T-helper 9 cell (primary cell): ENCODE data around the gene FADS3.
"Not testable (repeated sequence)": the region's sequence is repeated elsewhere in the genome, so short reads cannot be mapped to it uniquely, and the experiment has no call there.

ENCODE experiments used
- DNase-seq: peaks from one replicate; pipeline ENCODE4 v3.0.0-alpha.2; 2020

Gene FADS3

DNA sequence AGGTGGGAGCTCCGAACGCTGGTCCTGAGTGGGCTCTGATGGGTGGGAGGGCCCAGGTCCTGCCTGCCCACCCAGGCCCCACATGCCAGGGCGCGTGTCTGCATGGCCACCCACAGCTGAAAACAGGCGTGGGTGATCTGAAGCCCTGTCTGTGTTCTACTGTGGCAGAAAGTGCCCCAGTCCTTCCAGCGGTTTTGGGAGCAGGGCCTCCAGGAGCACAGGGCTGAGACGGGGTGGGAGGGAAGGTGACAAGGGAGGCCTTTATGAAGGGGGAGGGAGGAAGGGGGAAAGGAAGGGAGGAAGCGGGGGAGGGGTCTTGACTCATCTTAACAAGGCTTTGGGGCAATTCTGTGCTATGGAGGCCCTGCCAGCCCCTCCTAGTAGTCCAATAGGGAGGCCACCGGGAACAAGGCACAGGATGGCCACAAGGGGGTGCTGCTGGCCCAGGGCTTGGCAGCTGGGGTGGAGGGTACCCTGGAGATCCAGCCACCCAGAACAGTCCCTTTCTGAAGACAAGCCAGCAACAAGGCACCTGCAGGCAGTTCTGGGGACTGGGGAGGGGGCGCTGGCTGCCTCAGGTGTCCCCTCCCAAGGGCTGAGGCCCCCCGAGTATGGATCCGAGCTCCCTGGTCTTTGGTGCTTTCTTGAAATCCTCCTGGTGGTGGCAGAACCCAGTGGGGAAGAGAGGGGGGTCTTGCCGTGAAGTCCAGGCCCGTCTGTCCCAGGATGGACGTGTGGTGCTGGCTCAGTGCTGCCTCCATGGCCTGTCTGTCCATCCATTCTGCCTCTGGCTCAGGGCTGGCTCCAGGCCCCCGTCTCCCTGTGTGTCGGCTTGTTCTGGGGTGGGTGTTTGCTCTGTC lies 6.3 kb upstream of the FADS3 start:
- DNase-seq, result peak; percentile 77

DNA sequence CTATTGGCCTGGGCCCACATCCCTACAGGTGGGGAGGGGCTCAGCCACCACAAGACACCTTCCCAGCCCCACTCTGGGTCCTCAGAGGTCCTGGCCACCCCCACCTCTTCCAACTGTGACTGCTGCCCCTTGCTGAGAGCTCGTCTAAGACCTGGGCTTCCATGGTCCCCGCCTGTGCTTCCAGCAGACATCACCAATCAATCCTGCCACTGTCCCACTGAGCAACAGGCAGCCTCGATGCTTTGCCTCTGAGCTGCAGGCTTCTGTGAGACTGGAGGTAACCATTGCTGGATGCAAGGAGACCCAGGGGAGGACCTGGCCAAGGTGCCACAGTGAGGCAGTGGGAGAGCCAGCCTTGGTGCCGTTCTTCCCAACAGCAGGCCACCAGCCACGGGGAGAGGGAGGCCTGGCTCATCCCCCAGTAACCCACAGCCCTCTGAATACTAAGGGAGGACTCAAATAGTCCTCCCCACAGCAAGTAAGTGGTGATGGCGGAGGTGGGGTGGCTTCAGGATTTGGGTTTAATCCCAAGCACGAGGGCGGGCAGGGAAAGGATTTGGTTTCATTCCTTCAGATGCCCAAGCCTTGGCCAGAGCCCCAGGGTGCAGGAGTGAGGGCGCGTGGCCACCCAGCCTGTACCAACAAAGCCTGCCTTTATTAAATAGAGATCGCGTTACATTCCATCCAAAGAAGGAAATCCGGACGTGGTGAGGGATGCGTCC lies 5.5 kb upstream of the FADS3 start:
- DNase-seq, result no peak

DNA sequence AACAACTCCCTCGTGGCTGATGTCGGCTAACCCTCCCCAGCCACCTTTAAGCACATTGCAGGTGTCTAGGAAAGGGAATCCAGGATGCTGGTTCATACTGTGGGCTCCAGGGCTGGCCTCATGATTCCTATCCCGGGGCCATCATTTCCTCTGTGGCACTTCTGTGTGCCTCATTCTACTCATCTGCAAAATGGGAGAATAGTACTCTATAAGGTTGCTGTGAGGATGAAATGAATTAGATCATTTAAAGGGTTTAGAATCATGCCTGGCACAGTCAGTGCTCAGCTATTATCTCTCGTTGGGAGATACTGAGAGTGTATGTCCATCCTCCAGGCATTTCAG lies 4.3 kb upstream of the FADS3 start:
- DNase-seq, result no peak

DNA sequence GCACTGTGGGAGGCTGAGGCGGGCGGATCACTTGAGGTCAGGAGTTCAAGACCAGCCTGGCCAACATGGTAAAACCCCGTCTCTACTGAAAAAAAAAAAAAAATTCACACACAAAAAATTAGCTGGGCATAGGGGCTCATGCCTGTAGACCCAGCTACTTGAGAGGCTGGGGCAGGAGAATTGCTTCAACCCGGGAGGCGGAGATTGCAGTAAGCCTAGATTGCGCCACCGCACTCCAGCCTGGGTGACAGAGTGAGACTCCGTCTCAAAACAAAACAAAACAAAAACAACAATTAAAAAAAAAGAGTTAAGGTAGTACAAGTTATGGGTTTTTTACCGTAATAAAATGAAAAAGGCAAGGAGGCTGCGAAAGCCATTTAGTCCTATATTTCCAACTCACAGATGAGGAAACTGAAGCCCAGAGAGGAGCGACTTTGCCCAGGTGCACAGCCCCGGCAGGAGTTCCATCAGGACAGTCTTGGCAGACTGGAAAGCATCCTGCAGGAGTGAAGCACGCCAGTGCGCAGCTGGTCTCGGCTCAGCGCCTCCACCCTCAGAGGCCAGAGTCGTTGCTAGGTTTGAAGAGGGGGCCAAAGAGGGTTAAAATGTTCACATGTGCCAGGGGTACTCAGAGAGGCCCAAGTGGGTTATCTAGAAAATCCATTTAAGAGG lies 3.8 kb upstream of the FADS3 start:
- DNase-seq, result no peak

DNA sequence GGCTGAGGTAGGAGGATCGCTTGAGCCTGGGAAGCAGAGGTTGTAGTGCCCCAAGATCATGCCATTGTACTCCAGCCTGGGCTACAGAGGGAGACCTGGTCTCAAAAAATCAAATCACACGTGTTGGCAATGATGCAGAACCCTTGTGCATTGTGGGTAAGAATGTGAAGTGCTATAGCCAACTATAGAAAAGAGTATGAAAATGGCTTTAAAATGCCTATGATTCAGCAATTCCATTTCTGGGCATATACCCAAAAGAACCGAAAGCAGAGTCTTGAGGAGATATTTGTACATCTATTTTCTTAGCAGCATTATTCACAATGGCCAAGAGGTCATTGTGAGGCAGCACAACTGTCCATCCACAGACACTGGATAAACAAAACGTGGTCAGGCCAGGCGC lies 2.6 kb upstream of the FADS3 start:
- DNase-seq, result no peak

DNA sequence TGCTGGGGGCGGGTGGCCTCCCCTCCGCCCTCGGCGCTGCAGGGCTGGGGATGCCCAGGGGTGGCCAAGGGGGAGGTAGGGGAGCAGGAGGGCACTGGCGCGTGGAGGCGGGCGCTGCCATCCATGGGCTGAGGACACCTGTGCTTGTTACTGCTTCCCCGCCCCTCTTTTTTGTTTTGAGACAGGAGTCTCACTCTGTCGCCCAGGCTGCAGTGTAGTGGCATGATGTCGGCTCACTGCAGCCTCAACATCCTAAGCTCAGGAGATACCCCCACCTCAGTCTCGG lies 683 bp upstream of the FADS3 start:
- DNase-seq, result no peak

DNA sequence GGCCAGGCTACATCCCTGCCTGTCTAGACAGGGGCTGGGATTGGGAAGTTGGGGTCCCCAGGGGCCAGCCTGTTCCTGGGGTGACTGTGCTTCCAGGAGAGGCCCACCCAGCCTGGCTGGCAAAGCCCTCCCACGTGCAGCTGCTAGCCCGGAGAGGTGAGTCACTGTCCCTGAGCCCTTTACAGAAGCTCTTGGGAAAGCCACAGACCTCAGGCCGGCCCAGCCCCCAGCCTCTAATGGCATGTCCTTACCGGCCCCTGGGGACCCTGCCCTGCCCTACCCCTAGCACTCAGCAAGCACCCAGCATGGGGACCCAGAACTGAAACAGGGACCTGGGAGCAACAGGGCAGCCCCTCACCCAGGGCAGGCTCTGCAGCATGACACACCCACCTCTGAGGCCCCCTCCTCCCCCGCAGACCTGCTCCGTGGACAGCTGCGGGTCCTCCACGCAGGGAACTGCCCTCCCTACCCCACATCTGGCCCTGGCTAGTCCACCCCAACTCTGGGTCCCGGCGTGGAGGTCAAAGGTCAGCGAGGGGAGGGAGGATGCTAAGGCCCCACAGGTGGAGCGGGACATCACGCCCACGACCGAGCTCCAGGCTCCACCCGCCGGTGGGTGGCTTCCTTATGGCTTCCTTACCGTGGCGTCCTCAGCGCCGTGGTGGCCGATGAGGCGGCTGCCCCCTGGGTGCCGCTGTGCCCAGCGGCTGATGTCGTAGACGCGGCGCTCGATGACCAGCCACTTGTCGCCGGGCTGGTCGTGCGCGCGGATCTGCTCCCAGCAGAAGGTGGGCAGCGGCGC lies 615 bp downstream of the FADS3 start:
- DNase-seq, result peak; percentile 17

DNA sequence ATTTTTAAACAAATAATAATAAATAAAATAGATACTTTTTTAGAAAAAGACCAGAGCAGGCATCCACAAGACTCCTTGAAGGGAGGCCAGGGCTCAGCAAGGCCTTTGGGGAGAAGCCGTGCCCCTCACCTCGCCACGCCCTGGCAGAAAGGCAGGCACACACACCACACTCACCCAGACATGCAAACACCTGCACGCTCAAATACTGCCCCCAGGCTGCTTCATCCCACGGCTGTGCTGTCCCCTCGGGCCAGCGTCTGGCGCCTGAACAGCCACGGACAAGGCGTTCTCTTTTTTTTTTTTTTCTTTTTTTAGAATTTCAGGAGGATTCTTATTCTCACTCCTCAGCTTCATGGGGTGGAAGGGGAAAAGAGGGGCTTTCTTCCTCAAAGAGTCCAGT lies 1.5 kb downstream of the FADS3 start:
- DNase-seq, result no peak

DNA sequence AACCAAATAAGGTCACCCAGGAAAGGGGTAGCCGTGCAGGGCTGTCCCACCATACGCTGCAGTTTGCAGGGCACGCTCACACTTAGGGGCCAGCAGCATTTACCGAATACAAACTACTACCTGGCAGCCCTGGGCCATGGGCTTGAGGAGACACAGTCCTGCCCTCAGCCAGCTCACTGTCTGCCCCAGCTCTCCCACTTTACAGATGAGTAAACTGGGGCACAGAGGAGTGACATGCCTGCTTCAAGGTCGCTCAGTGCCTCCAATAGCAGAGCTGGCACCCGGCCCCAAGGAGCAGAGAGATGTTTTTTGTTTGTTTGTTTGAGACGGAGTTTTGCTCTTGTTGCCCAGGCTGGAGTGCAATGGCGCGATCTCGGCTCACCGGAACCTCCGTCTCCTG lies 2.8 kb downstream of the FADS3 start:
- no peak for DNase-seq

DNA sequence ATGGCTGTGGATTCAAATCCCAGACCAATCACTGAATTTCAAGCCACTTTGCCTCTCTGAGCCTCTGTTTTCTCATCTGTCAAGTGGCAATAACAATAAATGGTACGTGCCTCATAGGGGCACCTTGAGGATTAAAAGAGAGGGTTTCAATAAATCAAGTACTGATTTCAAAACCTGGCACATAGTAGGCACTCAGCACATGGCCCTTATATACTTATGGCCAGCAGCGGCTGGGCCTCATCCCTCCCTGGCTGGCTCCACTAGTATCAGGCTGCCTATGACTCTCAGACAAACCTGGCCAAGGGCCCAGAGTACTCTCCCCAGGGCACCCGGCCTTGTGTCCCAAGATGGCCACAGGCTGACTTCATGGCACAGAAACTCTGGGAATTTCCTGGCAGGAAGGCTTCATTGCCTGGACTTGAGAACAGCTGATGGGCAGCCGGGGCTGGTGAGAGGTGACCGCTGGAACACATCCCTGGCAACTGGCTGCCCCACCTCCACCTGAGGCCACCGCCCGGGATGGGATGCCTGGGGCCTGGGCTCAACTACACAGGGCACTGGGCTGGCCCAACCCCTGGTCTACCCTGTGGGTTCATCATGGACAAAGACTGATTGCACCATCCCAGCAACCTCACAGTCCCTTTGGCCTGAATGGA lies 3.4 kb downstream of the FADS3 start:
- no peak for DNase-seq

DNA sequence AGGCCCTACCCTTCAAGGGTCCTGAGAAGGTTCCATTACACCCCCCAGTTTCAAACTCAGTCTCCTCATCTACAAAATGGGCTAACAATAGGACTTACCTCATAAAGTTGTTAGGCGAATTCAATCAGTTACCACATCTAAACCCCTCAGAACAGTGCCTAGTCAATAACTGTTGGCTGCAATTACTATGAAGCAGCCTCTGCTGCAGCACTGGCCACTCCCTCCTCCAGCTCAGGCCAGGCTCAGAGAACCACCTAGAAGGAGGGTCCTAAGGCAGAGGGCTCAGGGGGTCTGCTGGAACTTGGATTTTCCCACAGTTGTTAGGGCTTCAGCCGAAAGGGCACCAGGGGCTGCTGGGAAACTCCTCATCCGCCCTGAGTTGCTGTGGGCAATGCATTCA lies 4.7 kb downstream of the FADS3 start:
- DNase-seq, result no peak

DNA sequence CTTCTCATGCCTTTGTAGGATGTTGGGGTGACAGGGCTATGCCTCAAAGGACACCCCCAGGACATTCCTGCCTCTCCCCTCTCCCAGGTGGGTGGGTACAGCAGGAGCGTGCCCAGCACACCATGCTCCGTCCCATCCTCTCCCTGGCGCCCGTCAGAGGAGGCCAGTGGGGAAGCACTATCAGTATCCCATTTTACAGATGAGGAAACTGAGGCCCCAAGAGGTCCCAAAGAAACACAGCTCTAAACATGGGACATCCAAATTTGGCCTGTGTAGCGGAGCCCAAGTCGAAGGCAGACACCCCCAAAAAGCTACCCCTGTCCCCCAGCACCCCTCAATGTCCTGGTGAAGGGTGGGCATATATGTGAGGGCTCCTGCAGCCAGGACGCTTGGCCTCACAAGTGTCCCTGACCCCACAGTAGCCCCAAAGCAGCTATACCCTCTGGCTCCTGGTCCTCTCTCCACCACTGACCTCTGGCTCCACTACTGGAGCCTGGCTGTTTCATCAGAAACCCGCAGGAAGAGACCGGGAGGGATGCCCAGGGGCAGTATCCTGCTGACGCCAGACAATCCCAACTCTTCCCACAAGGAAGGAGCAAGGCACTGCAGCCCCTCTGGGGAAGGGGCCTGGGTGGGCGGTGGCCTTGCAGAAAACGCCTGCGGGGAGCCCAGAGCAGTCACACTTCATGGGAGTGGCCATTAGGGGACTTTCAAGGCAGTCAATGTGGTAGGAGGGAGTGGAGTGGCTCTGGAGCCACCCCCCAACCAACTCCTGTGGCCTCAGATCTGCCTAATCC lies 5.4 kb downstream of the FADS3 start:
- DNase-seq, result no peak

DNA sequence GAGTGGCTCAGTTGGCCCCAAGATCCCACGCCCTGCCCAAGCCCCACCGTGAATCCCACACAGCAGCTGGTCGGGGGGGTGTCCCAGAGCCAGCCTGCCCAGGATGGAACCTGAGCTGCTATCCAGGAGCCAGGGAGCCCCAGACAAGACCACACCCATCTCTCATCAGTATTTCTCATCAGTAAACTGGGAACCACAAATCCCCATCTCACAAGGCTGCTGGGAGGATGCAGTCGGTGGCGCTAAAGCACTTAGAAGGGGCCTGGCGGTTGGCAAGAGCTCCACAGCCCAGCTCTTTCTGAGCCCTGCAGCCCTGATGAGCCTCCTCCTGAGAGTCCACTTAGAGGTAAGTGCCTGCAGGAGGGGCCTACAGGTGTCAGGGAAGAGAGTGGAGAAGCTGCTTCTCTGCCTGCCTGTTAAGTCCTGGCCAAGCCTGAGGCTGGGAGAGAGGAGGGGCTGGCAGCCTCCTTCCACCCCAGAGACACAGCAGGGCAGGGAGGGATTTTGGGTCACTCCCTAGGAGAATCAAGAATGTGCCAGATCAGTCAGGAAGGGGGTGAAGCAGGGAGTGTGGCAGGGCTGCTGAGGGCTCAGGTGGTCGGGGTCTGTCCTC lies 6.1 kb downstream of the FADS3 start:
- no peak for DNase-seq

DNA sequence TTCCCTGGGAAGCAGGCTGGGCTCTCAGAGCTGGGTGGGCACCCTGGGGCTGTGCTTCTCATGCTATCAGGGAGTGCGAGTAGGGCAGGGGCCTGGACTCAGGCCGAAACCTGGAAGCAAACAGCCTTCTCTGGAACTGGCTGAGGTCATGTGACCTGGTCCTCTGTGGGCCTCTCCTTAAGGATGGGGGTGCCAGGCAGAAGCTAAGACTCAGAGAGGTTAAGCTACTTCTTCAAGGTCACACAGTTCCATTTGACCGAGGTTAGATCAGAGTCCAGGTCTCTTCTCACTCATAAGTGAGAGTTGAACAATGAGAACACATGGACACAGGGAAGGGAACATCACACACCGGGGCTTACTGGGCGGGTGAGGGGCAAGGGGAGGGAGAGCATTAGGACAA lies 7.4 kb downstream of the FADS3 start:
- no peak for DNase-seq

DNA sequence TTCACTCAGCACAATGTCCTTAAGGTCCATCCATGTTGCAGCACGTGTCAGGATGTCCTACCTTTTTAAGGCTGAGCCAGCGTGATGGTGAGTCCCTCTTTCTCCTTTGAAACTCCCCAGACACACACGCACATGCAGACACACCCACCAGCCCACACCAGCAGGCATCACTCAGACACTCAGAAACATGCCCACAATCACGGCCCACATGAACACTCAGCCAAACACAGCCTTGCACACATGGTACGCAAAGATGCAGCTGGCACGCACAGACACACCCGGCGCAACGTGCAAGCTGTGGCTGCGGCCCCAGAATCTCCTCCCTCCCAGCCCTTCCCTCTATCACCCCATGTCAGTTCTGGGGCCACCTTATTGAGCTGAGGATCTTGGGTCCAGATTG lies 8.0 kb downstream of the FADS3 start:
- DNase-seq, result no peak

DNA sequence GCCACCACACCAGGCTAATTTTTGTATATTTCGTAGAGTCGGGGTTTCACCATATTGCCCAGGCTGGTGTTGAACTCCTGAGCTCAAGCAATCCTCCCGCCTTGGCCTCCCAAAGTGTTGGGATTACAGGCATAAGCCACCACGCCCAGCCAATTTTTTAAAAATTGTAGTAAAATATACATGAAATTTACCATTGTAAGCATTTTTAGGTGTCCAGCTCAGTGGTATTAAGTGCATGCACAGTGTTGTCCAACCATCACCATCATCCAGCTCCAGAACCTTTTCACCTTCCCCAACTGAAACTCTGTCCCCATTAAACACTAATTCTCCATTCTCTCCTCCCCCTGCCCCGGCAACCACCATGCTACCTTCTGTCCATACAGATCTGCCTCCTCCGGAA lies 8.5 kb downstream of the FADS3 start:
- DNase-seq, result no peak

DNA sequence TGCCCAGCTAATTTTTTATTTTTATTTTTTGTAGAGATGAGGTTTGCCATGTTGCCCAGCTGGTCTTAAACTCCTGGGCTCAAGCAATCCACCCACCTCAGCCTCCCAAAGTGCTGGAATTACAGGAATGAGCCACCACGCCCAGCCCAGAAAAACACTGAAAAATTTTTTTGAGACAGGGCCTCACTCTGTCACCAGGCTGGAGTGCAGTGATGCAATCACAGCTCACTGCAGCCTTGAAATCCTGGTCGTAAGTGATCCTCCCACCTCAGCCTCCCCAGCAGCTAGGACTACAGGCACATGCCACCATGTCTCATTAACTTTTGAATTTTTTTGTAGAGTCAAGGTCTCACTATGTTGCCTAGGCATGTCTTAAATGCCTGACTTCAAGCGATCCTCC lies 9.1 kb downstream of the FADS3 start:
- not testable (repeated sequence) for DNase-seq

DNA sequence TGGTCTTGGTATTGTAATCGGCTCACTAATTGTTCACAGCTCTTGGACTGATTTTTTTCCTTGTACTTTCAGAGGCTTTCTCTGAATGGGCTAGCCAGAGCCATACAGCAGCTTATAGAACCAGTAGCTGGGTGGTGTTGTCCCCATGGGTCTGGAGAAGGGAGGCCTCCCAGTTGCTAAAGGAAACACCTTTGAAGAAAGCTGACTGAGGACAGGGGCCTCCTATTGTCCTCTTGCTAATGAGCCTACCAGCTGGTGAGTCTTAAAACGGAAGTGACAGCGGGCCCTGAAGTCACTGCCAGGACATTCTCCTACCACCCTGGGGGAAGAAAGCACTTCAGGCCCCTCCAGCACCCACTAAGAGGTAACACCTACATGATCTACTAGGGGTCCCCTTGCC lies 9.9 kb downstream of the FADS3 start:
- DNase-seq, result no peak

DNA sequence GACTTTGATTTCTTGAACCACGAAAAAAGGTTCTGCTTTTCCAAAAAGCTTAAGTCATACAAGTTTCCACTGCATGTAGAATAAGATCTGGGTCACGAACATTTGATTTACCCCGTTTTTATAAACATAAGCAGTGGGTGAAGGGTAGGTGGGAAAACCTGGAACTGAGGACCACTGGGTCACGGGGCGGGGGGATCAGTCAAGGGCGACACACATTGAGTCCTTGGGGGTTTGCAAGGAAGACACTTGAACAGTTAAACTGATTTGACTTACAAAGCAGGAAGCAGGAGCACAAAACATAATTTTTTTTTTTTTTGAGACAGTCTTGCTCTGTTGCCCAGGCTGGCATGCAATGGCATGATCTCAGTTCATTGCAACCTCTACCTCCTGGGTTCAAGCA lies 10.9 kb downstream of the FADS3 start:
- DNase-seq, result no peak

DNA sequence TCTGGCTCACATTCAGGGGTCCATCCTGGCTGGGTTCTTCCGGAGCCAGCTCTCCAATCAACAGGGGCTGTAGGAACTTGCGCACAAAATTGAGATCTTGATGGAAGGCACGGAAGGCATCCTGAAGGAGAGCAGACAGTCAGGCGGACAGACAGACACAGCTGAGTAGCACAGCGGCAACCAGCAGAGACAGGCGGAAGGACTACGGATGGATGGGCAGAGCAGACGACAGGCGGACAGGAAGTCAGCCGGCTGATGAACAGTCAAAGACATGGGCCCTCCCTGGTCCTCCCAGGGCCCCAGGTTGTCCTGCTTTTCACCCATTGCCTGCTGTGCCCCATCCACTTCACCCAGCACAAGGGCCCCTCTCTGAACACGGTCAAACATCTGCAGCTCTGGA lies 11.3 kb downstream of the FADS3 start:
- DNase-seq, result no peak

DNA sequence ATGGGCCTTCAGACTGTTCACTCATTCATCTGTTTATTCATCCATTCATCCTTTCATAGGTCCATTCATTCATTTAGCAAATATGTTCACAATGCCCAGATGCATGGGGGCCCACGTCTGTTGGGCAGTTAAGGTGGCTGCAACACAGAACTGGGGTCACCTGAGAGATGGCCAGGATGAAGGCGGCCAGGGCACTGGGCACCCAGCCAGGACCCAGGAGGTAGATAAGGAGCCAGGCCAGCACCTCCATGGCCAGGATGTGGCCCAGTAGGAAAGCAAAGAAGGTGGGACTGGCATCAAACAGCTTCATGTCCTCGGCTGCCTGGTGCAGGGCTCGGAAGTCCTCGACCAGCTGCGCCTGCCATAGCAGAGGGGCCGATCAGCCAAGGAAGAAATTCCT lies 12.2 kb downstream of the FADS3 start:
- DNase-seq, result no peak

DNA sequence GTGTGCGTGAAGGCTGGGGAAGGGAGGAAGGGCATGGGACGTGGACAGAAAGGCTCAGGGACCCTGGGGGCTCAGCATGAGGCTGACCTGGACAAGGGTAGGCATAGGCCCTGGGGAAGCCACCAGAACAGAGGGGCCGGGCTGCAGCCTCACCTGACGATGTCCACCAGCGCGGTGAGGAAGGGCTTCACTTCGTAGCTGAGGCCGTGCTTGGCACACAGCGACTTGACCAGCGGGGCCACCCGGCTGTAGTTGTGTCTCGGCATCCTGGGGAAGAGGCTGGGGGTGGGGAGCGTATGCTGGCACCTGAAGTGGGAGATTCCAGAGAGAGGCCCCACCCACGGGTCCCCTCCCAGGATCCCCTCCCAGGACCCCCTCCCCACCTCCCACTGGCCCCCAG lies 15.6 kb downstream of the FADS3 start:
- DNase-seq, result no peak
